NB4 (cell line): ENCODE results near the gene PPP1R37.

Source experiments
- MAX ChIP-seq: IDR thresholded peaks from 2 replicates; pipeline ENCODE4 v1.6.1; 2011; ENCODE audit warnings: low read depth, low read length
- POLR2A ChIP-seq: IDR thresholded peaks from 2 replicates; pipeline ENCODE4 v1.6.1; 2011; ENCODE audit warnings: mild to moderate bottlenecking; ENCODE audit not compliant: insufficient read length; ENCODE audit errors: extremely low read depth

GRCh38 chr19:45059258-45059965 is 33.6 kb upstream of the PPP1R37 start:
- TF ChIP-seq POLR2A, result no peak
- no peak for TF ChIP-seq MAX
